Measurements from ENCODE around the gene UNC5B.

DNA sequence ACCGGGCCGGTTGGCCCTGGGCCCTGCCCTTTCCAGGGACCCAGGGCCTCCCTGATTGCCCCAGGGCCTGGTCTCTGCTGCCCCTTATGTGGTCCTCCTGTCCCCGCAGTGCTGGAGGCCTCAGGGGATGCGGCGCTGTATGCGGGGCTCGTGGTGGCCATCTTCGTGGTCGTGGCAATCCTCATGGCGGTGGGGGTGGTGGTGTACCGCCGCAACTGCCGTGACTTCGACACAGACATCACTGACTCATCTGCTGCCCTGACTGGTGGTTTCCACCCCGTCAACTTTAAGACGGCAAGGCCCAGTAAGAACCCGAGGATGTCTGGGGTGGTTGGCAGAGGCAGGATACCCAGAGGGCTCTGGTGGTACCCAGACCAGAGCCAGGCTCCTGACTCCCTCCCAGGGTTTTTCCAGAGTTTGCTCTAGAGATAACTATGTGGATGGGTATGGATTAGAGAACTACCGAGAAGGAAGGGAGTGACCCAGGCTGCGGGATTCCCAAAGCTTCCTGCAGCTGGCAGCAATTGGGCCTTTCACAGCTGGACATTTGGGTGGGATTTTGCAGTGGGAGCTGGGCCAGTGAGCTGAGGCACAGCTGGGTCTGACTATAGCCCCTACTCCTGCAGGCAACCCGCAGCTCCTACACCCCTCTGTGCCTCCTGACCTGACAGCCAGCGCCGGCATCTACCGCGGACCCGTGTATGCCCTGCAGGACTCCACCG is 78.6 kb downstream of the UNC5B start:
- TF ChIP-seq POLR2A (IDR thresholded peaks at IDR 0.05; ENCODE audit: borderline replicate concordance, extremely low read depth, insufficient read depth, insufficient read length): no peak
- TF ChIP-seq, protein P1, sequence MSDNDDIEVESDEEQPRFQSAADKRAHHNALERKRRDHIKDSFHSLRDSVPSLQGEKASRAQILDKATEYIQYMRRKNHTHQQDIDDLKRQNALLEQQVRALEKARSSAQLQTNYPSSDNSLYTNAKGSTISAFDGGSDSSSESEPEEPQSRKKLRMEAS (IDR thresholded peaks at IDR 0.05): no peak
- no peak for TF ChIP-seq ZFX (IDR thresholded peaks at IDR 0.05)
- TF ChIP-seq POLR2AphosphoS5 (IDR thresholded peaks at IDR 0.05; ENCODE audit: low read depth, low read length): no peak
- TF ChIP-seq, protein P2, sequence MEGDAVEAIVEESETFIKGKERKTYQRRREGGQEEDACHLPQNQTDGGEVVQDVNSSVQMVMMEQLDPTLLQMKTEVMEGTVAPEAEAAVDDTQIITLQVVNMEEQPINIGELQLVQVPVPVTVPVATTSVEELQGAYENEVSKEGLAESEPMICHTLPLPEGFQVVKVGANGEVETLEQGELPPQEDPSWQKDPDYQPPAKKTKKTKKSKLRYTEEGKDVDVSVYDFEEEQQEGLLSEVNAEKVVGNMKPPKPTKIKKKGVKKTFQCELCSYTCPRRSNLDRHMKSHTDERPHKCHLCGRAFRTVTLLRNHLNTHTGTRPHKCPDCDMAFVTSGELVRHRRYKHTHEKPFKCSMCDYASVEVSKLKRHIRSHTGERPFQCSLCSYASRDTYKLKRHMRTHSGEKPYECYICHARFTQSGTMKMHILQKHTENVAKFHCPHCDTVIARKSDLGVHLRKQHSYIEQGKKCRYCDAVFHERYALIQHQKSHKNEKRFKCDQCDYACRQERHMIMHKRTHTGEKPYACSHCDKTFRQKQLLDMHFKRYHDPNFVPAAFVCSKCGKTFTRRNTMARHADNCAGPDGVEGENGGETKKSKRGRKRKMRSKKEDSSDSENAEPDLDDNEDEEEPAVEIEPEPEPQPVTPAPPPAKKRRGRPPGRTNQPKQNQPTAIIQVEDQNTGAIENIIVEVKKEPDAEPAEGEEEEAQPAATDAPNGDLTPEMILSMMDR (IDR thresholded peaks at IDR 0.05 in 2 of 3, conservative IDR thresholded peaks at IDR 0.05 in 1 of 3; ENCODE audit: borderline replicate concordance in 1 of 3, insufficient read depth in 1 of 3, low read depth in 2 of 3, low read length in 2 of 3): no peak
- TF ChIP-seq EZH2phosphoT487 (IDR thresholded peaks at IDR 0.05; ENCODE audit: borderline replicate concordance): no peak
- TF ChIP-seq SP1 (IDR thresholded peaks at IDR 0.05; ENCODE audit: low read depth): no peak

All from HCT116 (cell line).